Activated CD4-positive, alpha-beta T cell treated with anti-CD3 and anti-CD28 coated beads, Interleukin-2, amount 10 ng/mL, durations not matched to agents 24 days and 14 days (primary cell): ENCODE data around the gene EFCAB11. TPM values are rescaled to one million over a fixed set of nuclear protein-coding genes. Genes with fewer than 3 reads are reported as not detected.

Experiments used
- total RNA-seq: library from RNA; stranded (reverse); gene quantifications from 2 replicates; pipeline ENCODE4 v1.2.3, GENCODE V29; 2022

Gene EFCAB11
- total RNA-seq, 1 donor from 2014 or later = 6.8 TPM

Other genes starting within 250 kb of the EFCAB11 start
- gene TDP1, start 1.2 kb upstream of the EFCAB11 start, total RNA-seq = 75.6 and 77.8 TPM in 2 replicates
- not detected in 2 replicates for gene KCNK13, start 107.3 kb upstream of the EFCAB11 start, total RNA-seq